Endothelial cell of umbilical vein (primary cell): Measurements from ENCODE around the gene GSTM3. TPM values are rescaled to one million over a fixed set of nuclear protein-coding genes. Genes with fewer than 3 reads are reported as not detected.

ENCODE experiments used
- BruUV-seq: library from RNA; stranded (reverse); fragments of 400-500 nt; replicated peaks from 2 replicates; lab custom pipeline; 2021; lab: Mats Ljungman, UMichigan
- CTCF ChIA-PET: fragments of 300-600, 350-600 bp; sonication (Branson Sonifier 250); formaldehyde crosslinking; loops from one replicate; lab custom pipeline; 2021; ENCODE audit warnings: antibody characterized with exemption, inconsistent platforms; lab: Charles Lee
- POLR2A ChIA-PET: fragments of 300-600, 350-600 bp; sonication (Branson Sonifier 250); formaldehyde crosslinking; loops from one replicate; lab custom pipeline; 2021; ENCODE audit warnings: antibody characterized with exemption, inconsistent platforms; lab: Charles Lee
- DNase-seq: peaks from one replicate; pipeline ENCODE4 v3.0.0-alpha.2; 2011; ENCODE audit warnings: low read depth, low spot score
- FAIRE-seq: peaks from 2 replicates; lab custom pipeline; 2011; peaks lifted over from hg19 to GRCh38; lab: Jason Lieb, UNC
- H2AFZ ChIP-seq: 2 replicates; pipeline ENCODE4 v1.6.0; 2012; ENCODE audit warnings: low read depth, low read length, control low read depth, inconsistent platforms
- H3K27ac ChIP-seq: 2 replicates; pipeline ENCODE4 v1.5.1; 2011; ENCODE audit warnings: low read depth, mild to moderate bottlenecking, control low read depth, low read length, moderate library complexity; ENCODE audit not compliant: insufficient read depth
- H3K27me3 ChIP-seq, 2 experiments: 2 replicates each; pipeline versions ENCODE4 v1.6.0 to v1.6.1; 2011; ENCODE audit warnings: low read length in 2 of 2, mixed read lengths in 1 of 2; ENCODE audit not compliant: control insufficient read depth in 2 of 2, insufficient read depth in 2 of 2
- H3K36me3 ChIP-seq, 2 experiments: 2 replicates in 1 of 2; 3 replicates in 1 of 2; pipeline ENCODE4 v1.5.1; 2011; ENCODE audit warnings: low read length in 2 of 2, mild to moderate bottlenecking in 1 of 2, moderate library complexity in 1 of 2; ENCODE audit not compliant: control insufficient read depth in 2 of 2, insufficient read depth in 2 of 2; ENCODE audit errors: extremely low read depth in 1 of 2
- H3K4me1 ChIP-seq: 3 replicates; pipeline ENCODE4 v1.5.1; 2011; ENCODE audit warnings: mild to moderate bottlenecking, low read length; ENCODE audit not compliant: control insufficient read depth, insufficient read depth; ENCODE audit errors: extremely low read depth
- H3K4me2 ChIP-seq: 2 replicates; pipeline ENCODE4 v1.6.1; 2011; ENCODE audit warnings: low read length, control low read depth, mixed read lengths; ENCODE audit not compliant: insufficient read depth
- H3K4me3 ChIP-seq, 3 experiments: fragments of 200-600 bp in 1 of 3; sonication (generic), shearing (Covaris generic) in 1 of 3; replicated peaks in 1 of 3; 2 replicates each; pipeline ENCODE4 v1.5.1; 2011 to 2016; ENCODE audit warnings: control low read depth in 3 of 3, low read length in 3 of 3, mild to moderate bottlenecking in 2 of 3, inconsistent platforms in 1 of 3, low read depth in 1 of 3, moderate library complexity in 1 of 3; ENCODE audit not compliant: insufficient read depth in 1 of 3
- H3K79me2 ChIP-seq: 2 replicates; pipeline ENCODE4 v1.6.0; 2012; ENCODE audit warnings: low read length, inconsistent platforms; ENCODE audit not compliant: control insufficient read depth, insufficient read depth
- H3K9ac ChIP-seq: replicated peaks from 2 replicates; pipeline ENCODE3; 2011; ENCODE audit warnings: low read length, control low read depth; ENCODE audit not compliant: insufficient read depth; ENCODE audit errors: extremely low read depth
- H3K9me1 ChIP-seq: replicated peaks from 3 replicates; pipeline ENCODE4 v1.6.0; 2011; ENCODE audit warnings: mild to moderate bottlenecking, low read length; ENCODE audit not compliant: control insufficient read depth, insufficient read depth; ENCODE audit errors: extremely low read depth
- H3K9me3 ChIP-seq: replicated peaks from 2 replicates; pipeline ENCODE4 v1.5.1; 2012; ENCODE audit warnings: low read length, inconsistent platforms; ENCODE audit not compliant: control insufficient read depth, insufficient read depth
- H4K20me1 ChIP-seq: replicated peaks from 2 replicates; pipeline ENCODE3; 2011; ENCODE audit warnings: mild to moderate bottlenecking, low read length; ENCODE audit not compliant: control insufficient read depth, insufficient read depth; ENCODE audit errors: extremely low read depth
- EZH2 ChIP-seq: IDR thresholded peaks from 2 replicates; pipeline ENCODE4 v1.6.1; 2012; ENCODE audit warnings: borderline replicate concordance, low read depth, mild to moderate bottlenecking, moderate library complexity, low read length, inconsistent platforms; ENCODE audit not compliant: severe bottlenecking
- FOS ChIP-seq: IDR thresholded peaks from 2 replicates; pipeline ENCODE4 v1.6.1; 2011; ENCODE audit warnings: mild to moderate bottlenecking, low read length, moderate library complexity, borderline replicate concordance; ENCODE audit not compliant: insufficient read depth
- GATA2 ChIP-seq: IDR thresholded peaks from 2 replicates; pipeline ENCODE4 v1.7.0; 2011; ENCODE audit warnings: low read depth, mild to moderate bottlenecking, moderate library complexity, mixed read lengths, low read length; ENCODE audit not compliant: insufficient read length, insufficient read depth
- JUN ChIP-seq: IDR thresholded peaks from 2 replicates; pipeline ENCODE4 v1.6.1; 2011; ENCODE audit warnings: borderline replicate concordance, low read depth; ENCODE audit not compliant: insufficient read length, insufficient read depth
- MYC ChIP-seq: IDR thresholded peaks from one replicate; pipeline ENCODE4 v1.6.1; 2011; ENCODE audit warnings: mild to moderate bottlenecking, low read depth, low read length
- POLR2A ChIP-seq: IDR thresholded peaks from 2 replicates; pipeline ENCODE4 v1.6.1; 2012; ENCODE audit warnings: low read depth, mild to moderate bottlenecking, control low read depth, low read length
- POLR2AphosphoS5 ChIP-seq: IDR thresholded peaks from 2 replicates; pipeline ENCODE4 v1.6.1; 2012; ENCODE audit warnings: low read depth, mild to moderate bottlenecking, control low read depth, low read length, moderate library complexity; ENCODE audit not compliant: insufficient read depth
- dilution Hi-C: fragments of 300-500 bp; cut with MboI; formaldehyde crosslinking; loops from one replicate; pipeline ENCODE4 v1.15.0; 2019; ENCODE audit warnings: low sequenced_read_pairs; ENCODE audit not compliant: extremely low pct_ligation_motif_present
- intact Hi-C: fragments of 100-400 bp; cut with micrococcal nuclease; formaldehyde crosslinking; loops from one replicate; pipeline ENCODE4 v1.10.0; 2022
- polyA plus RNA-seq, 4 experiments: library from polyadenylated mRNA; depleted of rRNA in 3 of 4; stranded (reverse) in 3 of 4; unstranded in 1 of 4; fragments of >200 nt; gene quantifications; 2 replicates each; pipeline versions ENCODE4 v1.2.1 to v1.2.3, GENCODE V29; 2011 to 2012; ENCODE audit warnings: missing spikeins in 1 of 4
- total RNA-seq: library from RNA; stranded (reverse); gene quantifications from 2 replicates; pipeline ENCODE4 v1.2.3, GENCODE V29; 2021
- TF ChIP-seq, protein P1 (sequence below), 2 donors: IDR thresholded peaks; 1 replicate in 1 of 2; 2 replicates in 1 of 2; pipeline ENCODE4 v1.5.1; 2011; ENCODE audit warnings: low read length in 2 of 2, mild to moderate bottlenecking in 2 of 2, moderate library complexity in 2 of 2, control low read depth in 1 of 2, inconsistent platforms in 1 of 2, low read depth in 1 of 2; ENCODE audit not compliant: insufficient read depth in 1 of 2; ENCODE audit errors: extremely low read depth in 1 of 2
- TF ChIP-seq, protein P2 (sequence below): IDR thresholded peaks from 2 replicates; pipeline ENCODE4 v1.6.1; 2011; ENCODE audit not compliant: insufficient read depth, insufficient read length

GSTM3 gene
- total and polyA plus RNA-seq, 2 donors (not counting 3 experiments of a cell fraction or from before 2014, with no cell fraction given) = 27.9 to 52.0 TPM

DNA sequence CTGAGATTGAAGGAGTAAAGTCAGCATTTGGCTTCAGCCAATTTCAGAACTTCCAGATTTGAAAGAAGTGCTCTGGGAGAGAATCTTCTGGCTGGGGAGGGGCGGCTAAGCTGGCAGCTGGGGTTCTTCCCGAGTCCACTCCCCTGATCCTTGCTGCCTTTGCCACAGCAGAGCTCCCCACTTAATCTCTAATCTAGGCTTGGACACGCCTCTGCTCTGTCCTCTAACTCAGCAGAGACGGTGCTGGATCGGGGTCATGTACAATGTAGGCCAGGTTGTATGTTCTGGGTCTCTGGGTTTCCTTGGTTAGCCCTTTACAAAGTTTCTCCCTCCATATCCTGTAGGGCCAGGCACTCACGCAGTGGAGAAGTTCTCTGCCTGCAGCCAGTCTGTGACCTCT lies 10.1 kb upstream of the GSTM3 start:
- H3K9ac ChIP-seq = no peak overlapping the region

More for the DNA sequence above, 10.1 kb upstream of the GSTM3 start:
- dilution Hi-C loops (no loop called here), intact Hi-C loops (no loop called here)
- CTCF ChIA-PET = interaction anchor here (0.8 to 2.1 kb wide), 2 partner anchors 111 to 205 kb away, joined by 3 to 12 read pairs; no protein-coding TSS in a partner anchor
- H3K4me2 ChIP-seq = no peak overlapping the region
- H3K4me3 ChIP-seq = no peak overlapping the region
- no peaks in the 10 kb centered on the region for H3K79me2 ChIP-seq
- H3K27ac ChIP-seq = no peak overlapping the region
- H3K36me3 ChIP-seq = no peaks in the 10 kb centered on the region
- H3K4me1 ChIP-seq = no peaks in the 10 kb centered on the region
- no peak for TF ChIP-seq EZH2
- no peak for TF ChIP-seq POLR2A
- no peak for TF ChIP-seq POLR2AphosphoS5
- TF ChIP-seq, protein P1, sequence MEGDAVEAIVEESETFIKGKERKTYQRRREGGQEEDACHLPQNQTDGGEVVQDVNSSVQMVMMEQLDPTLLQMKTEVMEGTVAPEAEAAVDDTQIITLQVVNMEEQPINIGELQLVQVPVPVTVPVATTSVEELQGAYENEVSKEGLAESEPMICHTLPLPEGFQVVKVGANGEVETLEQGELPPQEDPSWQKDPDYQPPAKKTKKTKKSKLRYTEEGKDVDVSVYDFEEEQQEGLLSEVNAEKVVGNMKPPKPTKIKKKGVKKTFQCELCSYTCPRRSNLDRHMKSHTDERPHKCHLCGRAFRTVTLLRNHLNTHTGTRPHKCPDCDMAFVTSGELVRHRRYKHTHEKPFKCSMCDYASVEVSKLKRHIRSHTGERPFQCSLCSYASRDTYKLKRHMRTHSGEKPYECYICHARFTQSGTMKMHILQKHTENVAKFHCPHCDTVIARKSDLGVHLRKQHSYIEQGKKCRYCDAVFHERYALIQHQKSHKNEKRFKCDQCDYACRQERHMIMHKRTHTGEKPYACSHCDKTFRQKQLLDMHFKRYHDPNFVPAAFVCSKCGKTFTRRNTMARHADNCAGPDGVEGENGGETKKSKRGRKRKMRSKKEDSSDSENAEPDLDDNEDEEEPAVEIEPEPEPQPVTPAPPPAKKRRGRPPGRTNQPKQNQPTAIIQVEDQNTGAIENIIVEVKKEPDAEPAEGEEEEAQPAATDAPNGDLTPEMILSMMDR (IDR thresholded peaks at IDR 0.05; ENCODE audit: extremely low read depth in 1 of 2, insufficient read depth in 1 of 2, low read depth in 1 of 2, low read length in 2 of 2) = no peak
- no peak for TF ChIP-seq GATA2
- no peak for TF ChIP-seq MYC
- TF ChIP-seq JUN = no peak
- TF ChIP-seq, protein P2, sequence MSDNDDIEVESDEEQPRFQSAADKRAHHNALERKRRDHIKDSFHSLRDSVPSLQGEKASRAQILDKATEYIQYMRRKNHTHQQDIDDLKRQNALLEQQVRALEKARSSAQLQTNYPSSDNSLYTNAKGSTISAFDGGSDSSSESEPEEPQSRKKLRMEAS = no peak
- TF ChIP-seq FOS = no peak
- H2AFZ ChIP-seq = no peak overlapping the region
- H3K27me3 ChIP-seq = peaks cover 14 to 22% of the 10 kb centered on the region in 2 experiments
- no peak for DNase-seq
- FAIRE-seq = no peak
- no TSS peak for BruUV-seq
- no peaks in the 10 kb centered on the region for H4K20me1 ChIP-seq
- POLR2A ChIA-PET = no interaction called here
- no peaks in the 10 kb centered on the region for H3K9me3 ChIP-seq
- no peaks in the 10 kb centered on the region for H3K9me1 ChIP-seq
